ENCODE results near the gene MCOLN2. TPM values are rescaled to one million over a fixed set of nuclear protein-coding genes. Genes with fewer than 3 reads are reported as not detected.
"Not testable (repeated sequence)": the region's sequence is repeated elsewhere in the genome, so short reads cannot be mapped to it uniquely, and the experiment has no call there.

Gene MCOLN2
- total RNA-seq, 1 donor from 2014 or later = 0.27 TPM

DNA sequence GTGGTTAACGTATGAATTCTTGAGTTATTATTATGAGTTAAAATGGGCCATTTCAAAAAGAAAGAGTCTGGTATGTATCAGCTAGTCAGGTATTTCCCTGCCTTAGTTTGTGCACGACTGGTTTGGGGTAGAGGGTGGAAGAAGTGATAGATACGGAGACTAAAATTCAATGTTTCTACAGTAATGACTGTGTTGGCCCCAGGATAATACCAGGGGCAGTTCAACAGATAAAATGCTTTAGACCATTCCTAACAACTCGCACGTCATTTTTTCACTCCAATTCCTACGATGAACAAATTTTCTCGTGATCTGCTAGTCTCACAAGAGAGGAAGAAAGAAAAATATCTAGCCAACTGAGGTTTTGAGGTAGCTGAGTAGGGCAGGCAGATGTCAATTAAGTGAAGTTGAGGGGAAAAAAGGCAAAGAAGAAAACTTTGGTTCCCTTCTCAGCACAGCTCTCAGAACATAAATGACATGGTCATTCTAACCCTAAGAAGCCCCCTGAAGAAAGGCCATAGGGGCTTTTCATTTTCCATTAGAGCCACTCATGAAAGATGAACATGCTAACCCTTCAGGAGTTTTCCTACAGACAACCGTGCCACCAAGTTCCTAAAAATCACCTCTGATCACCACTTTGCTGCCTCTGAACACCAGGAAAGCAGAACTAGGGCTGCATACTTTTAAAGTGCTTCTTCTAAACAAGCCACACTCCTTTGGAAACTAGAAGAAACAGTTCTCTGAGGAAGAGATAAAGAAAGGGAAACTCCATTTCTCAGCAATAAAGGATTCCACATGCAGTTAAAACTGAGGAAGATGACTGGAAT is 5.6 kb downstream of the MCOLN2 start:
- DNase-seq (no peak), ATAC-seq (ENCODE audit: poor library complexity) (no peak)
- intact Hi-C loops (cut with DNase I) = no loop called here

DNA sequence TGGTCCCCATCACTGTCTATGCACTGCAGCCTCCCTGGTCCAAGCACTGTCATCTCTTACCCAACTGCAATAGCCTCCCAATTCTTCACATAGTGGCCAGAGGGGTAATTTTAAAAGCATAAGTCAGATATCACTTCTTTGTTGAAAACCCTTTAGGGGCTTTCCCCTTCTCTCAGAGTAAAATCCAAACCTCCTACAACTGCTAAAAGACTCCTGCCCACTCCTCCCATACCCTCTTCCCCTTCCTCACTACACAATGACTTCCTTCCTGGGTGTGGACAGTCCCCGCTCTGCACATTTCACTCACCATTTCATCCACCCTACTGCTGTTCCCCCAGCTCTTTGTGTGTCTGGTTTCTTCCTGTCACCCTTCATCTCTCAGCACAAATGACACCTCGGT is 8.3 kb downstream of the MCOLN2 start:
- DNase-seq (no peak), ATAC-seq (ENCODE audit: poor library complexity) (no peak)
- intact Hi-C loops (cut with DNase I) = no loop called here

DNA sequence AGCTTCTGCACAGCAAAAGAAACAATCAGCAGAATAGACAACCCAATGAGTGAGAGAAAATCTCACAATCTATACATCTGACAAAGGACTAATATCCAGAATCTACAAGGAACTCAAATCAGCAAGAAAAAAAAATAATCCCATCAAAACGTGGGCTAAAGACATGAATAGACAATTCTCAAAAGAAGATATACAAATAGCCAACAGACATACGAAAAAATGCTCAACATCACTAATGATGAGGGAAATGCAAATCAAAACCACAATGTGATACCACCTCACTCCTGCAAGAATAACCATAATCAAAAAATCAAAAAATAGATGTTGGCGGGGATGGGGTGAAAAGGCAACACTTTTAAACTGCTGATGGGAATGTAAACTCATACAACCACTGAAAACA is 10.4 kb downstream of the MCOLN2 start:
- intact Hi-C loops (cut with DNase I); DNase-seq; ATAC-seq (ENCODE audit: poor library complexity): not testable (repeated sequence)

DNA sequence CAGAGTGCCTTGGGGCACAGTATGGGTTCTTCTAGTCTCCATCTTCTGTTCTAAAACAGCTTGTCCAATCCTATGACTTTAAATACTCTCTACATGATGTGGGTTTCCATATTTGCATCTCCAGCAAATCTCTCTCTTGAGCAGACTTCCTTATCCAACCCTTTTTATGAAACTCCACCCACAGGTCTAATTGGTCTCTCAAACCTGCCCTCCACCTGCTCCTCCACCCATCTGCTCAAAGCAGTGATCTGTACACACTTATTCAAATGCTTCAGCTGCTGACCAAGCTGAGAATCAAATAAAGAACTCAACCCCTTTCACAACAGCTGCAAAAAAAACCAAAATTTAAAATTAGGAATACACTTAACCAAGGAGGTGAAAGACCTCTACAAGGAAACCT is 11.5 kb downstream of the MCOLN2 start:
- no peak for DNase-seq
- intact Hi-C loops (cut with DNase I) = no loop called here
- ATAC-seq (ENCODE audit: poor library complexity) = no peak

DNA sequence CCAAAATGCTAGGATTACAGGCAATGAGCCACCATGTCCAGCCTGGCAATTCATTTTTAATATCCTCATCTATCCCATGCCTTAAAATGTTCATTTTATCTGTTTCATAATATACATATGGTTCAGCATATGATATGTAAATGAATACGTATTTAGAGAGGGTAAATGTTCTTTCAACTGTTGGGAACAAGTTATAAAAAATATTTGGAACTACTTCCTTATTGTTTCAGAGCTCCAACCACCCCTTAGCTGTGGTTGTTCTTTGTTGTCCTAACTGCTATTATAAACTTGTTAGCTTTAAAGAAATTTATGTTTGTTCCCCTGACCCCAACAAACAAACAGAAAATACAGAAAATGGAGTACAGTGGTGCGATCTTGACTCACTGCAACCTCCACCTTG is 14.5 kb downstream of the MCOLN2 start:
- no peak for DNase-seq
- no peak for ATAC-seq (ENCODE audit: poor library complexity)
- intact Hi-C loops (cut with DNase I) = no loop called here

DNA sequence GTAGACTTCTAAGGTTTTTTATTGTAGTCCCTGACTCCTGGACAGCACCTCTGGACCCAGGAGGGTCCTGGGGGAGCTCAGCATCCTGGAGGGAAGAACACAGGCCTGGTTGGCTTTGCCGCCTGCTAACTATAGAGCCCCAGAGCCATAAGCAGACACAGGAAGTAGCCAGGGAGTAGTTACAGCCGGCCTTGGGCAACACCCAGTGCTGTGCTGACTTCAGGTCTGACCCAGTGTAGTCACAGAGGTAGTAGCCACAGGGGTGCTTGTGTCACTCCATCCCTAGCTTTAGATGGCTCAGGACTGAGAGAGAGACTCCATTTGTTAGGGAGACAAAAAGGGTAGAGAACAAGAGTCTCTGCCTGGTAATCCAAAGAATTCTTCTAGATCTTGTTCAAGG is 21.9 kb downstream of the MCOLN2 start:
- no peak for ATAC-seq (ENCODE audit: poor library complexity)

DNA sequence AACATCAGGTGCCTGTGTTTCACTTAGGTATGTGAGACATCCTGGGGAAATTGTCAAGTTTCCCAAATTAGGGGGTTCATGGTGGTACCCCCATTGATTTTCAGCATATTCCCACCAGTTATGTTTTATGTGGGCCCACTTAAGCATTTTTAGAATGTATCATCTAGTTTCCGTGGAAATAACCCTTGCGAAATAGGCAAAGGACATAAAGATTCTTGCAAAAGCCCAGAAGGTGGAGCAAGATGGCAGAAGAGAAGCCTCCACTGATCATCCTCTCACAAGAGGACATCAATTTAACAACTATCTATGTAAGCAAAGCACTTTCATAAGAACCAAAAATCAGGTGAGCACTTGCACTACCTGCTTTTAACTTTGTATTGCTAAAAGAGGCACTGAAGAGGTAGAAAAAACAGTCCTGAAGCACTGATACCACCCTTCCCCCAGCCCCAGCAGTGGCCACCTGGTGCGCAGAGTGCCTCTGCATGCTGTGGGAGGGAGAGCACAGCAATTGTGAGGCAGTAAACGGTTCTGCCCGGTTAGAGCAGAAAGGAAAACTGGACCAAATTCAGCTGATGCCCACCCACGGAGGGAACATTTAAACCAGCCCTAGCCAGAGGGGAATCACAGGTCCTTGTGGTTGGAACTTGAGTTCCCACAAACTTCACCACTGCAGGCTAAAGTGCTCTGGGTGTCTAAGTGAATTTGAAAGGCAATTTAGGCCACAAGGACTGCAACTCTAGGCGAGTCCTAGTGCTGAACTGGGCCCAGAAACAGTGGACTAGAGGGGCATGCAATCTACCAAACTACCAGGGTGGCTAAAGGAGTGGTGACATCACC is 23.2 kb downstream of the MCOLN2 start:
- no peak for ATAC-seq (ENCODE audit: poor library complexity)
- no peak for DNase-seq
- intact Hi-C loops (cut with DNase I) = no loop called here

More for the DNA sequence above, 21.9 kb downstream of the MCOLN2 start:
- intact Hi-C loops (cut with DNase I) = no loop called here
- DNase-seq = no peak

DNA sequence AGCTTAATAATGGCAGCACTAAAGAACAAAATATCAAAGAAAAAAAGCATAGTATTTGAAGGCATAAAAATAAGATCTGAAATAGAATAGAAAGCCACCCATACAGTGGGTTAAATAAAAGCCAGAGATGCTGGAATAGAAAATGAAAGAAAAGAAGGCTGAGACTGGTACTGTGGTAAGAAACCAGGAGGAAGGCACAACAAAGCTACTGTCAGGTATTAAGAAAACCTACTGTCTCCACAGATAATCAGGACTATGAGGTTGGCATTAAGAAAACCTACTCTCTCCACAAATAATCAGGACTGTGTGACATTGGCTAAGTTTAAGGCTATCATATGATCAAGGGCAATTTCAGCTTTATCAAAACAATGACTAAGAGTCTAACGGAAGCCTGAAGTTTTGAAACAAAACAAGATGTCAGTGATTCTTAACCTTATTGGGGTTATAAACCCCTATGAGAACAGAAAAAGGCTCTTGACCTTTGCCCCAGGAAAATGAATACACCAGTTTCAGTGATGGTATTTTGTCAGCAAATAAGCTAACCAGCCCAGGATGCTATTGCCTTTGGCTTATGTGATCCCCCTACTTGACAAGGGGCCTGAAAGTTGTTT is 24.4 kb downstream of the MCOLN2 start:
- DNase-seq = no peak
- no peak for ATAC-seq (ENCODE audit: poor library complexity)
- intact Hi-C loops (cut with DNase I) = no loop called here

DNA sequence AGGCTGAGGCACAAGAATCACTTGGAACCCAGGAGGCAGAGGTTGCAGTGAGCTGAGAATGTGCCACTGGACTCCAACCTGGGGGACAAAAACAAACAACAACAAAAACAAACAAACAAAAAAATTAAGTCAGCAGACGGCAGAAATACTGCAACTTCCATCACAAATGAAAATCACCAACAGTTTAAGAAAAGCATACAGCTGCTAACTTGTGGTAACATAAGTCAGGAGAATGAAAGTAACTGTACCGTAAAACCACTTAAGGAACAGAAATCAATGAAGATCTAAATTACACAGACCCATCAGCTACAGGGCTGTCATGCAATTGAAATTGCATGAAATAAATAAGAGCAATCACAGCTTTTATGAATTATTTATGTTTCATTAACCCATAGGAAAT is 25.0 kb downstream of the MCOLN2 start:
- DNase-seq = no peak
- intact Hi-C loops (cut with DNase I) = no loop called here
- ATAC-seq (ENCODE audit: poor library complexity) = no peak

DNA sequence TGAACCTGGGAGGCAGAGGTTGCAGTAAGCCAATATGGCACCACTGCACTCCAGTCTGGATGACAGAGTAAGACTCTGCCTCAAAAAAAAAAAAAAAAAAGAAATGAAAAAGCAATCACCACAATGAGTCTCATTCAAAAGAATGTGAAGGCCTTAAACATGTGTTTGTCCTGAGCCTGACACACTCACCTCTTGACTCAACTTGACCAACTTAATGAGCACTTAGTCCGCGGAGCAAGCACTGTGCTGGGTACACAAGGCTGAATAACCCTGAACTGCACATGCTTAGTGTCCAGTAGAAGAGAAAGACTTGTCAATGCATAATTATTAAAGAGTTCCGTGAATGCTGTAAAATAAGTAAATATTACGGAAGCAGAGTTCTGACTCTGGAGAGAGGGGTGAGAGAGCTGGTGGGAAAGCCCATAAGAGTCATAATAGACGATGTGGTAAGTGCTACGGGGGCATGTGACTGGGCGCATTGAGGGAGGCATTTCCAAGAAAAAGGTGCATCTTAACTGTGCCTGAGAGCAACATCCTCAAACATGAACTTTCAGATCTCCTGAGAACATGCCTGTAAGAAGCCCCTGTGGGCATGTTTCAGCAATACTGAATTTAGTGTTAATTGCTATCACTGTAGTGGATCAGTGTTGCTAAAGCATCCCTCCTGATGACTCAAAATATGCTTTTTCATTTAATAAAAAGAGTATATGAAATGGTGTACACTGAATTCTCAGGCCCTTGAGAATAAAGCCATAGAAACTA is 27.2 kb downstream of the MCOLN2 start:
- DNase-seq (no peak), ATAC-seq (ENCODE audit: poor library complexity) (no peak)
- intact Hi-C loops (cut with DNase I) = no loop called here

DNA sequence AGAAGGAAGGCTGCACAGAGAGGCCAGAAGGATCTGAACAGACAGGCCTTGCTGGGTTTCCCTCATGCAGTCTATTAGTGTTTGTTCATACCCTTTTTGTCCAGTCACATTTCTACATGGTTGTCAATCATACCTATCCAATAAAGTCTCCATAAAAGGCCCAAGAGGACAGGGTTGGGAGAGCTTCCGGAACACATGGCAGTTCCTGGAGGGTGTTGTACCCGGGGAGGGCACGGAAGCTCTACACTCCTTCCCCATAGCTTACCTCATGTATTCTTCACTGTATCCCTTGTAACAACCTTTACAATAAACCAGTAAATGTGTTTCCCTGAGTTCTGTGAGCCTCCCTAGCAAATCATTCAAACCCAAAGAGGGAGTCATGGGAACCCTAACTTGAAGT is 28.0 kb downstream of the MCOLN2 start:
- ATAC-seq (ENCODE audit: poor library complexity) (no peak), DNase-seq (no peak)
- intact Hi-C loops (cut with DNase I) = no loop called here

DNA sequence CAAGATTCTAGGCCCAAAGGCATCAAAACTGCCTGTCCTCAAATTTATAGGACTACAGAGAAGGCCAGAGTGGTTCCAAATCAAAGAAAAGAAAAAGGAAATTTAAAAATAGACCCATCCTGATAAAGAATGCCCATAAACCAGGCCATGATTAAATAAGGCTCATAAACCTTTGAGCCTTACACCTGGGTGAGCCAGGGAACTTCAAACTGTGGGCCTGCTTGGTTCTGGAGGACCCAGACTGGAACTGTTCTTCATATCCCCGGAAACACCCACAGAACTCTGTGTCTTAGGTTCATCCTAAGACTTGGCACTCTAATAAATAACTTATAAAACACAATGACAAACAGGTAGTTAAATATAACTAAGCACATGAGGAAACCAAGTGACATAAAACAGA is 28.8 kb downstream of the MCOLN2 start:
- no peak for DNase-seq
- intact Hi-C loops (cut with DNase I) = no loop called here
- ATAC-seq (ENCODE audit: poor library complexity) = no peak

DNA sequence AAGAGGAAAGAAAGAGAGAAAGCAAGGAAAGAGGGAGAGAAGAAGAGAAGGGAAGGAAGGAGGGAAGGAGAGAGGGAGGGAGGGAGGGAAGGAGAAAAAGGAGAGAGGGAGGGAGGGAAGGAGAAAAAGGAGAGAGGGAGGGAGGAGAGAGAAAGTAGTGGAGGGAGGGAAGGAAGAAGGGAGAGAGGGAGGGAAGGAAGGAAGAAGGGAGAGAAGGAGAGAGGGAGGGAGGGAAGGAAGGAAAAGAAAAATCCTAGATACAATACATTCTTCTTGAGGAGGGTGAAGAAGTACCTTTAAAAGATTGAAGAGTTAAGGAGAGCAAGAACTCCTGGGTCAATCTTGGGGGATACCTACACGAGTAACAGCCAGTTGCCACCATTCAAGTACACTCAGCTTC is 29.2 kb downstream of the MCOLN2 start:
- DNase-seq (no peak), ATAC-seq (ENCODE audit: poor library complexity) (no peak)
- intact Hi-C loops (cut with DNase I) = no loop called here

DNA sequence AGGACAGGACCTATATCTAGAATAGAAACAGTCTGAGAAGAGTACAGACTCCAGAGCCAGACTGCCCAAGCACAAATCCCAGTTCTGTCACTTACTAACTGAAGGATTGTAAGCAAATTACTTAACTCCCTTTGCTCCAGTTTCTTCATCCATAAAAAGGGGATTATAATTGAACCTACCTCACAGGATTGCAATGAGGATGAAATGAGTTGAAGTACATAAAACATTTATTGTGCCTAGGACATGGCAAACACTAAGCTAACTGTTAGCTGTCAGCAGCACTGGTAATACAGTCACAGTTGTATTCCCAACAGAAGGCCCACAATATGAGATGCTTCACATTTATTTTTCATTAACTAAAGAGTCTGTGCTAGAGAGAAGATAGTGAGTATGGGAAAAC is 33.9 kb downstream of the MCOLN2 start:
- DNase-seq (no peak), ATAC-seq (ENCODE audit: poor library complexity) (no peak)
- intact Hi-C loops (cut with DNase I) = no loop called here

DNA sequence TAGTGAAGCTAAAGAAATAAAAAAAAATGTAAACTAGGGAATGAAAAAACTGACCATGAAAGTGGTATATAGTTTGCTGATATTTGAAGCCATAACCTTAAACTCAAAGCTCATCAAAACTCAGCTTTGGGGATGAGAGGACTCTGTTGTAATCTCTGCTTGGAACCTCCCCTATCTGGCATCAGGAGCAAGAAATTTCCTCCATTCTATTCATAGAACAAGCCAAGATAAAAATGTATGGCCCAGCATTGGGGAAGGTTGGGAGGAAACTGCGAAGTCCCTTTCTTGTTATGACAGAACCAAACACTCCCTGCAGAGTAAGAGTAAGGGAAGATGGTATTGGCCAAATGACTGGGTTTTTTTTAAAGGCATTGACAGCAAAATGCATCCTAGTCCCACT is 35.6 kb downstream of the MCOLN2 start:
- DNase-seq (no peak), ATAC-seq (ENCODE audit: poor library complexity) (no peak)
- intact Hi-C loops (cut with DNase I) = no loop called here

DNA sequence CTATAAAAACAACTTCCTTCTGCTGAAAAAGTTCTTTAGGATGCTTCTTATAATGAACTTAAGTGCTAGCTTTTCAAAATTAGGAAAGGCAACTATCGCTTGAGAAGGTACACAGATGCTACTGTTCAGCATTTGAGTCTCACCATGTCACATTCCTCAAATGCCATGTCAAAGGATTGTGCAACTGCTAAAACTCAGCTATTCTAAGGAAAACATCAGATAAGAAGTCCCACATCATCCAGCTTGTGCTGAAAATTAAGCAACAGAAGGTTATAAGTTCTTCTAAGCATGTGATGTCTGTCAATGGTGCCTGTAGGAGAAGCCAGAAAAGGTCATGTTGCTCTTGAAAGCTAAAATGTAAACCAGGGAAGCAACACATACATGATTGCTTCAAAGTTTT is 36.5 kb downstream of the MCOLN2 start:
- peak; percentile 68 for ATAC-seq (ENCODE audit: poor library complexity)
- intact Hi-C loops (cut with DNase I) = no loop called here
- DNase-seq = no peak

DNA sequence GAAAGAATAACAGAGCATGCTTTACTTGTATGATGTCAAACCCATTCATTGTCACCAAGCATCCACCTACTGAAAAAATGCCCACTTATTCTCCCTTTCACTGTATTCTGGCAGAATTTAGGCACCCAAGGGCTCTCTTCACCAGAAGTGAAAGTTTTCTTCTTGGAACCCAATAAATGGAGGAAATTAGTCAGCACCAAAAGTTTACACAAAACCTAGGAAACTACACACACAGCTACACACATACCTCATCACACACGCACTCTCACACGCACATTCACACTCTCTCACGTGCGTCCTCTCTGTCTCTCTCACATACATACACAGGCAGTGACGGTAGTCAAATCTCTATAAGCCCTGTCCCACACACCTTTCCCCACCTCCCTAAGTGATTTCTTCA is 37.6 kb downstream of the MCOLN2 start:
- DNase-seq (no peak), ATAC-seq (ENCODE audit: poor library complexity) (no peak)
- intact Hi-C loops (cut with DNase I) = no loop called here

DNA sequence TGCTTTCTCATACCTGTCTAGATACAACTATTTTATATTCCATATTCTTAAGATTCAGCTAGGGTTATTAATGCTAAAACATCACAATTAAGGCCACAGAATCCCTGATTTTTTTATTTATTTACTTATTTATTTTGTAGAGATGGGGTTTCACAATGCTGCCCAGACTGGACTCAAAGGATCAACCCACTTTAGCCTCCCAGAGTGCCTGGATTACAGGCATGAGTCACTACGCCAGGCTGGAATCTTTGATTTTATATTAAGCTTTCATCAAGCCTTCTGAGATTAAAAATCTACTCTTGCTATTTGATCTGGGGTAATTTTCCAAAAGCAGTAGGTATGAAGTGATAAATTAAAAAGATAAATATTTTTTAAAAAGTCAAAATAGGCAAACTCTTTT is 38.9 kb downstream of the MCOLN2 start:
- DNase-seq = no peak
- intact Hi-C loops (cut with DNase I) = no loop called here
- no peak for ATAC-seq (ENCODE audit: poor library complexity)

DNA sequence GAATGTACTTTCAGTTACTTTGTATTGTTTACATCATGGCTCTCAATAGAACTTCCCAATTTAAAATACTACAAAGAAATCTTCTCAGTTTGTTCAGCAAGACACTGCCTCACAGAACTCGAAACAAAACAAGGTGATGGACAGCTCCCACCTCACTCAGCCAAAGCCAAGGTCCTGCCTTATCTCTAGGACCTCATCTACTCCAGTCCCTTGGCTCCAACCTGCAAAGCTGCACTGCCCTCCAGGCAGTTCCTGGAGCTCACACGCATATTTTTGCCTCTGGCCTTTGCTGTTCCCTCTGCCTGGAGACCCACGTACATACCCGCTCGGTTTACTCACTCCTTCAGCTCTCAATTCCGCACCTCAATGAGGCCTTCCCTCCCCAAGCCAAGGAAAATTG is 40.3 kb downstream of the MCOLN2 start:
- intact Hi-C loops (cut with DNase I) = no loop called here
- ATAC-seq (ENCODE audit: poor library complexity) (no peak), DNase-seq (no peak)
